MCF 10A (cell line): Measurements from ENCODE around the gene TSPYL4. TPM values are rescaled to one million over a fixed set of nuclear protein-coding genes. Genes with fewer than 3 reads are reported as not detected.

Experiments used
- BruUV-seq: library from RNA; stranded (reverse); fragments of 400-500 nt; replicated peaks from 2 replicates; lab custom pipeline; 2021; lab: Mats Ljungman, UMichigan
- CTCF ChIA-PET: fragments of 300-600 bp; sonication (Branson Sonifier 250); formaldehyde crosslinking; extraction: SDS; loops from one replicate; lab custom pipeline; 2021; ENCODE audit warnings: antibody characterized with exemption, inconsistent platforms; lab: Yijun Ruan, JAX
- POLR2A ChIA-PET: fragments of 300-600, 350-650 bp; sonication (Branson Sonifier 250); formaldehyde crosslinking; extraction: SDS; loops from one replicate; lab custom pipeline; 2020; ENCODE audit warnings: antibody characterized with exemption, inconsistent platforms; lab: Yijun Ruan, JAX
- DNase-seq: peaks from one replicate; pipeline ENCODE4 v3.0.0-alpha.2; 2018; ENCODE audit not compliant: unreplicated experiment
- H3K27ac Mint-ChIP-seq: one replicate; pipeline ENCODE4 v1.8.0; 2022; ENCODE audit warnings: mild to moderate bottlenecking, low read depth, mixed read lengths; ENCODE audit not compliant: unreplicated experiment
- H3K27me3 Mint-ChIP-seq: one replicate; pipeline ENCODE4 v1.8.0; 2022; ENCODE audit warnings: mixed read lengths; ENCODE audit not compliant: insufficient read depth, unreplicated experiment
- H3K36me3 Mint-ChIP-seq: one replicate; pipeline ENCODE4 v1.8.0; 2022; ENCODE audit warnings: mild to moderate bottlenecking, moderate library complexity, mixed read lengths; ENCODE audit not compliant: insufficient read depth, unreplicated experiment
- H3K4me1 Mint-ChIP-seq: one replicate; pipeline ENCODE4 v1.8.0; 2022; ENCODE audit warnings: mixed read lengths; ENCODE audit not compliant: insufficient read depth, unreplicated experiment
- H3K4me3 Mint-ChIP-seq: one replicate; pipeline ENCODE4 v1.8.0; 2022; ENCODE audit warnings: mild to moderate bottlenecking, moderate library complexity, mixed read lengths; ENCODE audit not compliant: unreplicated experiment
- H3K9me3 Mint-ChIP-seq: one replicate; pipeline ENCODE4 v1.8.0; 2022; ENCODE audit warnings: mixed read lengths; ENCODE audit not compliant: unreplicated experiment
- intact Hi-C: fragments of 100-400 bp; cut with micrococcal nuclease; formaldehyde crosslinking; loops from 2 replicates; pipeline ENCODE4 v1.14.1; 2022
- total RNA-seq: library from RNA; stranded (reverse); gene quantifications from 2 replicates; pipeline ENCODE4 v1.2.3, GENCODE V29; 2022
- TF ChIP-seq, protein P1 (sequence below): fragments of 200-600 bp; IDR thresholded peaks from one replicate; pipeline ENCODE4 v1.8.0; 2022; ENCODE audit warnings: antibody characterized with exemption, mild to moderate bottlenecking; ENCODE audit not compliant: unreplicated experiment

Gene TSPYL4
- total RNA-seq, 1 experiment from 2014 or later: 9.1 TPM

DNA sequence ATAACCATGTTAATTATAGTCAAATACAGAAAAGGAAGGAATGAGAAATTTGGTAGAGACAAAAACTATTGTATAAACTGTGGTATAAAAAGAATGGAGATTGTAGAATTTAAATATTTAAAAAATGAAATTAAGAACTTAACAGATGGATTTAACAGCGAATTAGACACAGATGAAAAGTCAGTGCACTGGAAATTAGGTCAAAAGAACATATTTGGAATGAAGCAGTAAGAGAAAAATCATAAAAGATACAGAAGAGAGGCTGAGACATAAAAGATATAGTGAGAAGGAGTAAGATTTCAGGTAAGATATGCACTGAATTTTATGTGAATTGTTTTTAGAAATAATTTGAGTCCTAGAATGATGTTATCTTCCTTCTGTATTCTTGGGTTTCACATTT lies 14.0 kb downstream of the TSPYL4 start:
- no TSS peak for BruUV-seq
- ChIA-PET CTCF (interaction anchor here (0.7 to 0.9 kb wide), 2 partner anchors 11 to 321 kb away, joined by 3 to 4 read pairs; no protein-coding TSS in a partner anchor), POLR2A (no interaction called here)
- TF ChIP-seq, protein P1, sequence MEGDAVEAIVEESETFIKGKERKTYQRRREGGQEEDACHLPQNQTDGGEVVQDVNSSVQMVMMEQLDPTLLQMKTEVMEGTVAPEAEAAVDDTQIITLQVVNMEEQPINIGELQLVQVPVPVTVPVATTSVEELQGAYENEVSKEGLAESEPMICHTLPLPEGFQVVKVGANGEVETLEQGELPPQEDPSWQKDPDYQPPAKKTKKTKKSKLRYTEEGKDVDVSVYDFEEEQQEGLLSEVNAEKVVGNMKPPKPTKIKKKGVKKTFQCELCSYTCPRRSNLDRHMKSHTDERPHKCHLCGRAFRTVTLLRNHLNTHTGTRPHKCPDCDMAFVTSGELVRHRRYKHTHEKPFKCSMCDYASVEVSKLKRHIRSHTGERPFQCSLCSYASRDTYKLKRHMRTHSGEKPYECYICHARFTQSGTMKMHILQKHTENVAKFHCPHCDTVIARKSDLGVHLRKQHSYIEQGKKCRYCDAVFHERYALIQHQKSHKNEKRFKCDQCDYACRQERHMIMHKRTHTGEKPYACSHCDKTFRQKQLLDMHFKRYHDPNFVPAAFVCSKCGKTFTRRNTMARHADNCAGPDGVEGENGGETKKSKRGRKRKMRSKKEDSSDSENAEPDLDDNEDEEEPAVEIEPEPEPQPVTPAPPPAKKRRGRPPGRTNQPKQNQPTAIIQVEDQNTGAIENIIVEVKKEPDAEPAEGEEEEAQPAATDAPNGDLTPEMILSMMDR: no peak
- Mint-ChIP-seq H3K4me3 (no peak overlapping the region), H3K9me3 (no peaks in the 10 kb centered on the region), H3K4me1 (no peaks in the 10 kb centered on the region), H3K36me3 (peaks cover 27% of the 10 kb centered on the region), H3K27me3 (no peaks in the 10 kb centered on the region), H3K27ac (no peak overlapping the region)
- DNase-seq: no peak
- intact Hi-C loops: no loop called here

DNA sequence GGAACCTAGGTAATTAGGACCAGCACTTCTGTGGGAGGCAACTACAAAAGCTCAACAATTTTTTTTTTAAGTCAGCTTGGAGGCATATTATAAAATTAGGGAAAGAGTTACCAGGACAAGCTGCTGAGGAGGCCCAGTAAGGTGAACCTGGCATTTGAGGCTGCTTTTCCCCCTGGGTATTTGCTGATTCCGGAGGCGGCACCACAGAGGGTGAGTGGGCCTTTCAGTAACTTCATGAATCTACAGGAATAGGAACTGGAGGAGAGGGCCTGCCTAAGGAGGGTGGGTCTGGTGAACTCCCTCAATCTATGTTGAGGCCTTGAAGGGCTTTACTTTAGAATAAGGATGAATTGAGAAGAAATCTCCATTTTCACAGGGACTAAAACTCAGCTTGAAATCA lies 14.6 kb downstream of the TSPYL4 start:
- Mint-ChIP-seq H3K36me3 (peaks cover 27% of the 10 kb centered on the region), H3K9me3 (no peaks in the 10 kb centered on the region), H3K4me3 (no peak overlapping the region), H3K27me3 (no peaks in the 10 kb centered on the region), H3K4me1 (no peaks in the 10 kb centered on the region), H3K27ac (no peak overlapping the region)
- BruUV-seq: no TSS peak
- POLR2A ChIA-PET: interaction anchor here (0.6 kb wide), 1 partner anchor 139 kb away, joined by 4 read pairs; the partner anchor contains the start of gene NT5DC1
- CTCF ChIA-PET: interaction anchor here (0.6 to 0.9 kb wide), 4 partner anchors 11 to 322 kb away, joined by 3 to 4 read pairs (median 3); no protein-coding TSS in a partner anchor
- intact Hi-C loops: no loop called here
- DNase-seq: no peak
- TF ChIP-seq, protein P1: no peak

DNA sequence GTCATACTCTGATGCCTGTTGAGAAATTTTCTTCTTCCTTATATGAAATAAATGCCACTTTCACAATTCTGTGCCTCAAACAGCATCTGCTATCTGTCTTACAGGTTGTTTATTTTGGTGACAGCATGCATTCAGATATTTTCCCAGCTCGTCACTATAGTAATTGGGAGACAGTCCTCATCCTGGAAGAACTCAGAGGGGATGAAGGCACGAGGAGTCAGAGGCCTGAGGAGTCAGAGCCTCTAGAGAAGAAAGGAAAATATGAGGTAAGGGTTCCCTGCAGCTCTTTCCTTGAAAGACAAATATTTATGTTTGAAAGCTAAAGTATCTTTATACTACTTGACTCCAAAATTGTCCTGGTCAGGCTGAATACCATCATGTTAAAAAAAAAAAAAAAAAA lies 15.8 kb downstream of the TSPYL4 start:
- intact Hi-C loops: no loop called here
- no peak overlapping the region for H3K27ac Mint-ChIP-seq

DNA sequence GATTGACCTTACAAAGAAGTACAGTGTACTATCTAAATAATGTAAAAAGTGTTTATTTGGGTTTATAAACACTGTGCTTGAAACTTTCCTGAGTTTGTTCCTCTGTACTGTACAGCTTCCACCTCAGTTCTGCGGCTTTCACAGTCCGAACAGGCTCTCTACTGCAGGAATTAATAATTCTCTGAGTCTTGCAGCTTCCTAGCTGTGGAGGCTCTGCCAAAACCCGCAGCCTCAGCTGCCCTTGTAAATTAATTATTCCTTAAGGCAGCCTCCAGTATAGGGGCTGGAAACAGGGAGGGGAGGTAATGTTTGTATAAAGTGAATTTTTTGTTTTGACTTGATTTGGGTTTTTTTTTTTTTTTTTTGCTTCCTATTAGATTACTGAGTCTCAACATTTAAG lies 19.2 kb downstream of the TSPYL4 start:
- no peaks in the 10 kb centered on the region for H3K9me3 Mint-ChIP-seq
- H3K36me3 Mint-ChIP-seq: peaks cover 13% of the 10 kb centered on the region
- POLR2A ChIA-PET: no interaction called here
- CTCF ChIA-PET: interaction anchor here (0.6 to 1.1 kb wide), 2 partner anchors 63 to 119 kb away, joined by 3 to 4 read pairs; no protein-coding TSS in a partner anchor
- TF ChIP-seq, protein P1: no peak
- intact Hi-C loops: no loop called here
- no peaks in the 10 kb centered on the region for H3K27me3 Mint-ChIP-seq
- no peaks in the 10 kb centered on the region for H3K4me1 Mint-ChIP-seq
- H3K4me3 Mint-ChIP-seq: no peak overlapping the region
- DNase-seq: no peak
- no TSS peak for BruUV-seq
- H3K27ac Mint-ChIP-seq: no peak overlapping the region

More for the DNA sequence above, 15.8 kb downstream of the TSPYL4 start:
- POLR2A ChIA-PET: no interaction called here
- Mint-ChIP-seq H3K27me3 (no peaks in the 10 kb centered on the region), H3K9me3 (no peaks in the 10 kb centered on the region), H3K36me3 (peaks cover 21% of the 10 kb centered on the region), H3K4me3 (no peak overlapping the region), H3K4me1 (no peaks in the 10 kb centered on the region)
- DNase-seq: no peak
- no TSS peak for BruUV-seq
- CTCF ChIA-PET: interaction anchor here (0.5 to 1.0 kb wide), 2 partner anchors 20 to 43 kb away, joined by 3 read pairs; no protein-coding TSS in a partner anchor
- TF ChIP-seq, protein P1: no peak
